Kidney epithelial cell (primary cell): ENCODE results near the gene IGF2BP1. TPM values are rescaled to one million over a fixed set of nuclear protein-coding genes. Genes with fewer than 3 reads are reported as not detected.
A peak's percentile ranks its signal among the peaks of the same experiment; 100 is the strongest.
"Not testable (repeated sequence)": the region's sequence is repeated elsewhere in the genome, so short reads cannot be mapped to it uniquely, and the experiment has no call there.

Source experiments
- DNase-seq: peaks from one replicate; pipeline ENCODE4 v3.0.0-alpha.2; 2010; ENCODE audit warnings: low read depth
- H3K27me3 ChIP-seq: 2 replicates; pipeline ENCODE4 v1.6.0; 2011; ENCODE audit warnings: low read length; ENCODE audit not compliant: control insufficient read depth, insufficient read depth
- H3K36me3 ChIP-seq: 2 replicates; pipeline ENCODE4 v1.5.1; 2011; ENCODE audit warnings: low read length; ENCODE audit not compliant: control insufficient read depth, insufficient read depth
- H3K4me3 ChIP-seq: 2 replicates; pipeline ENCODE4 v1.5.1; 2011; ENCODE audit warnings: low read depth, mild to moderate bottlenecking, control low read depth, low read length
- CTCF ChIP-seq: IDR thresholded peaks from 2 replicates; pipeline ENCODE4 v1.5.1; 2011; ENCODE audit warnings: mild to moderate bottlenecking, moderate library complexity, low read length, control low read depth, inconsistent platforms; ENCODE audit not compliant: insufficient read depth, poor library complexity, severe bottlenecking
- total RNA-seq: library from RNA; depleted of rRNA; stranded (reverse); fragments of >200 nt; gene quantifications from 2 replicates; pipeline ENCODE4 v1.2.3, GENCODE V29; 2015

IGF2BP1 gene
- total RNA-seq, 1 donor from 2014 or later = 10.2 TPM

- H3K4me3 ChIP-seq = no peak overlapping the region
- peaks cover 40% of the 10 kb centered on the region for H3K27me3 ChIP-seq
- TF ChIP-seq CTCF = no peak
- H3K36me3 ChIP-seq = no peaks in the 10 kb centered on the region
- no peak for DNase-seq
Measured at GRCh38 chr17:49002331-49002730, 5.1 kb downstream of the IGF2BP1 start.

- H3K36me3 ChIP-seq = no peaks in the 10 kb centered on the region
- H3K27me3 ChIP-seq = peaks cover 36% of the 10 kb centered on the region
- no peak for DNase-seq
- no peak for TF ChIP-seq CTCF
- no peak overlapping the region for H3K4me3 ChIP-seq
Measured at GRCh38 chr17:49002766-49003165, 5.6 kb downstream of the IGF2BP1 start.

GRCh38 chr17:49003557-49004511, 6.6 kb downstream of the IGF2BP1 start:
- no peak for DNase-seq
- Histone ChIP-seq H3K27me3 (peaks cover 26% of the 10 kb centered on the region), H3K36me3 (no peaks in the 10 kb centered on the region), H3K4me3 (peak overlapping the region; percentile 36)
- TF ChIP-seq CTCF = no peak

GRCh38 chr17:49005140-49005539, 8.0 kb downstream of the IGF2BP1 start:
- no peak for DNase-seq
- no peak for TF ChIP-seq CTCF
- Histone ChIP-seq H3K27me3 (peaks cover 26% of the 10 kb centered on the region), H3K4me3 (no peak overlapping the region), H3K36me3 (no peaks in the 10 kb centered on the region)

GRCh38 chr17:49008908-49009307, 11.7 kb downstream of the IGF2BP1 start:
- H3K4me3 ChIP-seq, H3K36me3 ChIP-seq, DNase-seq: not testable (repeated sequence)
- peaks cover 36% of the 10 kb centered on the region for H3K27me3 ChIP-seq

- H3K27me3 ChIP-seq = peaks cover 26% of the 10 kb centered on the region
- no peak overlapping the region for H3K4me3 ChIP-seq
- DNase-seq = no peak
- no peak for TF ChIP-seq CTCF
- no peaks in the 10 kb centered on the region for H3K36me3 ChIP-seq
Measured at GRCh38 chr17:49012769-49013255, 15.6 kb downstream of the IGF2BP1 start.
